HepG2 (cell line): ENCODE data around the gene RARRES1. TPM values are rescaled to one million over a fixed set of nuclear protein-coding genes. Genes with fewer than 3 reads are reported as not detected.
A peak's percentile ranks its signal among the peaks of the same experiment; 100 is the strongest.

Experiments
- HNF4A ChIP-seq: sonication (generic); formaldehyde crosslinking; IDR thresholded peaks from 2 replicates; pipeline ENCODE4 v1.4.0; 2020; ENCODE audit warnings: missing genetic modification reagents
- NCOR1 ChIP-seq: fragments of 200-600 bp; sonication (generic); IDR thresholded peaks from 2 replicates; pipeline ENCODE4 v1.7.0; 2017; ENCODE audit warnings: antibody characterized with exemption, low read length, borderline replicate concordance
- NR2F1 ChIP-seq, 2 experiments: fragments of 450-650 bp in 1 of 2; formaldehyde crosslinking in 1 of 2; IDR thresholded peaks; 2 replicates each; pipeline versions ENCODE4 v1.5.0 to v1.6.1; 2016 to 2020; ENCODE audit warnings: mild to moderate bottlenecking in 1 of 2, missing compliant biosample characterization in 1 of 2, missing genetic modification reagents in 1 of 2, moderate library complexity in 1 of 2
- NR2F6 ChIP-seq, 2 experiments: IDR thresholded peaks; 2 replicates each; pipeline ENCODE4 v1.6.1; 2016; ENCODE audit warnings: antibody characterized with exemption in 1 of 2, mild to moderate bottlenecking in 1 of 2
- PPARG ChIP-seq: conservative IDR thresholded peaks from 2 replicates; pipeline ENCODE4 v1.6.1; 2016; ENCODE audit warnings: missing biosample characterization, missing genetic modification reagents
- RARA ChIP-seq: IDR thresholded peaks from 2 replicates; pipeline ENCODE4 v1.6.1; 2016; ENCODE audit warnings: missing genetic modification reagents, missing compliant biosample characterization
- RXRA ChIP-seq: sonication (generic); formaldehyde crosslinking; IDR thresholded peaks from 2 replicates; pipeline ENCODE4 v1.5.1; 2020; ENCODE audit warnings: missing genetic modification reagents
- RXRB ChIP-seq: IDR thresholded peaks from 2 replicates; pipeline ENCODE4 v1.6.1; 2016; ENCODE audit warnings: borderline replicate concordance, missing genetic modification reagents, missing compliant biosample characterization
- SALL1 ChIP-seq: sonication (generic); formaldehyde crosslinking; IDR thresholded peaks from 2 replicates; pipeline ENCODE4 v1.8.0; 2022; ENCODE audit warnings: mild to moderate bottlenecking, missing genetic modification reagents
- TP53 ChIP-seq: sonication (generic); formaldehyde crosslinking; conservative IDR thresholded peaks from 2 replicates; pipeline ENCODE4 v1.4.0; 2020; ENCODE audit warnings: missing genetic modification reagents
- polyA plus RNA-seq, 8 experiments: library from polyadenylated mRNA; depleted of rRNA in 3 of 8; stranded (reverse) in 7 of 8; unstranded in 1 of 8; fragments of >200 nt; fragmentation: Illumina TruSeq in 4 of 8; extraction: Trizol in 4 of 8; gene quantifications; 2 replicates each; pipeline versions ENCODE4 v1.2.1 to v1.2.3, GENCODE V29; 2011 to 2016; ENCODE audit warnings: low read depth in 4 of 8, missing spikeins in 1 of 8, mixed read lengths in 1 of 8; ENCODE audit not compliant: insufficient read depth in 1 of 8
- total RNA-seq, 5 experiments: library from RNA; depleted of rRNA; stranded (reverse); fragments of >200 nt; fragmentation: Illumina TruSeq; extraction: Trizol; gene quantifications; 2 replicates each; pipeline ENCODE4 v1.2.3, GENCODE V29; 2016; ENCODE audit warnings: low read depth in 1 of 5
- TF ChIP-seq, protein P1 (sequence below): IDR thresholded peaks from 2 replicates; pipeline ENCODE4 v1.4.0; 2020; ENCODE audit warnings: mild to moderate bottlenecking, missing genetic modification reagents

RARRES1 gene
- total and polyA plus RNA-seq, 2 of the 13 experiments (the other 11 are each of a cell fraction or from before 2014, with no cell fraction given): not detected

DNA sequence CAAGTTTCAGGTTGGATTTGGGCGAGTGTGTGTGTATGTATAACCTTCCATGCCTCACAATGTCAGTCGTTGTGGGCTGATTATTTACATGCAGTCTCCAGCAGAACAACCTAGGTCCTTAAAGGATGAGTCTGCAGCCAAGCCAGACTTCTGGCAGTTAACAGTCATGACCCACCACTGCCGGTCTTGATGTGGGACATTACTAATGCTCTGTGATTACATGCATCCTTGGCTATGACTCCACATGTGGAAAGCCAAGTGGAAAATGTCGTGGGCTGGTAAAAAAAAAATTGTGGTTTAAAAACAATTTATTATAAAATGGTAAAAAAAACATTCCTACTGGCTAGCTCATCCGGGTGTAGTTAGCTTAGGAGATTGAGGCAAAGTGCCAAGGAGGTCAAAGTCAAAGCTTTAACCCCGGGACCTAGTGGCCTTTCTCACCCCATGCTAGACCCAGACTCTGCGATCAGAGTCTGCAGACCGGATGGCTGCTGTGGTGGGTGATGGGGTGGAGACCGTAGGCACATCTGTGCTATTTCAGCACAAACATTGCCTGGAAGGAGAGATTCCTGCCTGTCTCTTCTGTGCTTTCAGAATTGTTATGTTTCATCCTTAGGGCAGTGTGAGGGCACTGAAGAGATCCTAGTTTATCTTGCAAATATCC, 6.8 kb downstream of the RARRES1 start (continued):
- TF ChIP-seq NCOR1 (peak; percentile 54; the same call in 1 of the 2 replicates), RXRB (CRISPR knock-in tag) (peak; percentile 67; the same call in 1 of the 2 replicates), HNF4A (CRISPR knock-in tag) (peak; percentile 62), TP53 (no peak), PPARG (CRISPR knock-in tag) (peak; percentile 77; the same call in 1 of the 2 replicates), NR2F6 (IDR thresholded peaks at IDR 0.05) (peak; percentile 78), NR2F6 (CRISPR knock-in tag; IDR thresholded peaks at IDR 0.05) (peak; percentile 87), NR2F1 (CRISPR knock-in tag; IDR thresholded peaks at IDR 0.05) (peak; percentile 39 to 88; a peak in 3 of 4 replicates), RARA (peak; percentile 95), SALL1 (CRISPR knock-in tag) (peak; percentile 35; the same call in 1 of the 2 replicates), RXRA (peak; percentile 74; the same call in 1 of the 2 replicates)
- TF ChIP-seq, protein P1, sequence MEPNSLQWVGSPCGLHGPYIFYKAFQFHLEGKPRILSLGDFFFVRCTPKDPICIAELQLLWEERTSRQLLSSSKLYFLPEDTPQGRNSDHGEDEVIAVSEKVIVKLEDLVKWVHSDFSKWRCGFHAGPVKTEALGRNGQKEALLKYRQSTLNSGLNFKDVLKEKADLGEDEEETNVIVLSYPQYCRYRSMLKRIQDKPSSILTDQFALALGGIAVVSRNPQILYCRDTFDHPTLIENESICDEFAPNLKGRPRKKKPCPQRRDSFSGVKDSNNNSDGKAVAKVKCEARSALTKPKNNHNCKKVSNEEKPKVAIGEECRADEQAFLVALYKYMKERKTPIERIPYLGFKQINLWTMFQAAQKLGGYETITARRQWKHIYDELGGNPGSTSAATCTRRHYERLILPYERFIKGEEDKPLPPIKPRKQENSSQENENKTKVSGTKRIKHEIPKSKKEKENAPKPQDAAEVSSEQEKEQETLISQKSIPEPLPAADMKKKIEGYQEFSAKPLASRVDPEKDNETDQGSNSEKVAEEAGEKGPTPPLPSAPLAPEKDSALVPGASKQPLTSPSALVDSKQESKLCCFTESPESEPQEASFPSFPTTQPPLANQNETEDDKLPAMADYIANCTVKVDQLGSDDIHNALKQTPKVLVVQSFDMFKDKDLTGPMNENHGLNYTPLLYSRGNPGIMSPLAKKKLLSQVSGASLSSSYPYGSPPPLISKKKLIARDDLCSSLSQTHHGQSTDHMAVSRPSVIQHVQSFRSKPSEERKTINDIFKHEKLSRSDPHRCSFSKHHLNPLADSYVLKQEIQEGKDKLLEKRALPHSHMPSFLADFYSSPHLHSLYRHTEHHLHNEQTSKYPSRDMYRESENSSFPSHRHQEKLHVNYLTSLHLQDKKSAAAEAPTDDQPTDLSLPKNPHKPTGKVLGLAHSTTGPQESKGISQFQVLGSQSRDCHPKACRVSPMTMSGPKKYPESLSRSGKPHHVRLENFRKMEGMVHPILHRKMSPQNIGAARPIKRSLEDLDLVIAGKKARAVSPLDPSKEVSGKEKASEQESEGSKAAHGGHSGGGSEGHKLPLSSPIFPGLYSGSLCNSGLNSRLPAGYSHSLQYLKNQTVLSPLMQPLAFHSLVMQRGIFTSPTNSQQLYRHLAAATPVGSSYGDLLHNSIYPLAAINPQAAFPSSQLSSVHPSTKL (CRISPR knock-in tag): peak; percentile 49; the same call in 1 of the 2 replicates
